Measurements from ENCODE around the gene ARMC3. TPM values are rescaled to one million over a fixed set of nuclear protein-coding genes. Genes with fewer than 3 reads are reported as not detected.
"Not testable (repeated sequence)": the region's sequence is repeated elsewhere in the genome, so short reads cannot be mapped to it uniquely, and the experiment has no call there.

Gene ARMC3
- total RNA-seq, 3 donors from 2014 or later, result 0.33 to 0.88 TPM; not detected in 1

GRCh38 chr10:23058366-23058765 lies 130.5 kb downstream of the ARMC3 start:
- intact Hi-C loops (cut with DNase I; ENCODE audit: low total_unique reads), result no loop called here
- Histone ChIP-seq H3K27ac (no peak overlapping the region), H3K27me3 (no peaks in the 10 kb centered on the region), H3K9me3 (no peaks in the 10 kb centered on the region), H3K36me3 (no peaks in the 10 kb centered on the region), H3K4me3 (no peak overlapping the region), H3K4me1 (no peaks in the 10 kb centered on the region)
- TF ChIP-seq POLR2AphosphoS5 (IDR thresholded peaks at IDR 0.05) (no peak), POLR2A (IDR thresholded peaks at IDR 0.05) (no peak)
- TF ChIP-seq, protein P1, sequence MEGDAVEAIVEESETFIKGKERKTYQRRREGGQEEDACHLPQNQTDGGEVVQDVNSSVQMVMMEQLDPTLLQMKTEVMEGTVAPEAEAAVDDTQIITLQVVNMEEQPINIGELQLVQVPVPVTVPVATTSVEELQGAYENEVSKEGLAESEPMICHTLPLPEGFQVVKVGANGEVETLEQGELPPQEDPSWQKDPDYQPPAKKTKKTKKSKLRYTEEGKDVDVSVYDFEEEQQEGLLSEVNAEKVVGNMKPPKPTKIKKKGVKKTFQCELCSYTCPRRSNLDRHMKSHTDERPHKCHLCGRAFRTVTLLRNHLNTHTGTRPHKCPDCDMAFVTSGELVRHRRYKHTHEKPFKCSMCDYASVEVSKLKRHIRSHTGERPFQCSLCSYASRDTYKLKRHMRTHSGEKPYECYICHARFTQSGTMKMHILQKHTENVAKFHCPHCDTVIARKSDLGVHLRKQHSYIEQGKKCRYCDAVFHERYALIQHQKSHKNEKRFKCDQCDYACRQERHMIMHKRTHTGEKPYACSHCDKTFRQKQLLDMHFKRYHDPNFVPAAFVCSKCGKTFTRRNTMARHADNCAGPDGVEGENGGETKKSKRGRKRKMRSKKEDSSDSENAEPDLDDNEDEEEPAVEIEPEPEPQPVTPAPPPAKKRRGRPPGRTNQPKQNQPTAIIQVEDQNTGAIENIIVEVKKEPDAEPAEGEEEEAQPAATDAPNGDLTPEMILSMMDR (IDR thresholded peaks at IDR 0.05), result no peak
- DNase-seq (ENCODE audit: low spot score in 2 of 2), result no peak

GRCh38 chr10:23060918-23061317 lies 133.1 kb downstream of the ARMC3 start:
- Histone ChIP-seq H3K27ac (no peak overlapping the region), H3K36me3 (no peaks in the 10 kb centered on the region), H3K4me3 (no peak overlapping the region), H3K4me1 (no peaks in the 10 kb centered on the region), H3K27me3 (no peaks in the 10 kb centered on the region), H3K9me3 (no peaks in the 10 kb centered on the region)
- DNase-seq (ENCODE audit: low spot score in 2 of 2), result no peak
- TF ChIP-seq POLR2AphosphoS5 (IDR thresholded peaks at IDR 0.05) (no peak), POLR2A (IDR thresholded peaks at IDR 0.05) (no peak)
- TF ChIP-seq, protein P1 (IDR thresholded peaks at IDR 0.05), result no peak
- intact Hi-C loops (cut with DNase I; ENCODE audit: low total_unique reads), result no loop called here

DNA sequence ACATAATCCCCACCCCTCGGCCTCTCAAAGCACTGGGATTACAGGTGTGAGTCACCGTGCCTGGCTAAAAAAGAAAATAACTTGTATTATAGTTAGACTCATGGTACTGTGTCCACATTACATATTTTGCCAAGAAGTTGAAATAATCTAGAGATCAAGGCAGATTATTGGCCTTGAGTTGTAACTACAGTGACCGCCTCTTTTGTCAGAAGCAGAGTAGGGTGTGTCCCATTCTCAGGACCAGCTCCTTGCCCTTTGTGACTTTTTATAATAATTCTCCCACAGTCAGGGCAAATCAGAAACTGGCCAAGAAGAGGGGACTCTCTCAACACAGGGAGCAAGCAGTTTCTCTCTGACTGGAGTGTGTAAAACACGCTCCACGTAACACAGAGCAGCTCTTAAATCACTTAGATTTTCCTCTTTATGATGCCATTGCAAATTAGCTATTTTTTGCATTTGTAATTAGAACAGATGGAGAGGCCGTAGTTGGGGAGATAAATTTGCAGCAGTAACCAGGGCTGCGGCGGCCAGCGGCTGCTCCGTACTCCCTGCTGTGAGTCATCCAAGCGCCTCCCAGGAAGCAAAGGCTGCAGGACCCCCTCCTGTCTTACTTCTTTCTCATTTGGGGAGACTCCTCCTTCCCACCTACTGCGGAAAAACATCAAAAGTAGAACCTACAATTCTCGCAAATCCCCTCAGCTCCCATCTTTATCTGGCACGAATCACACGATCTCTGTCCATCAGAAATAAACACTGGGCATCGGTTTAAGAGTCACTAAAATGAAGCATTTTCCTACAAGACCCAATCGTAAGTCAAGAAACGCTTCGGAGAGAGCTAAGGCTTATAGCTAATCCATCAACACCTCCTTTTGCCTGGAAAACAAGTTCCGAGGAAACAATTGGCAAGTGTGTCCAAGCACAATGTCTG lies 135.5 kb downstream of the ARMC3 start:
- H3K27me3 ChIP-seq, result no peaks in the 10 kb centered on the region
- DNase-seq (ENCODE audit: low spot score in 2 of 2), result no peak
- no peak overlapping the region for H3K27ac ChIP-seq
- intact Hi-C loops (cut with DNase I; ENCODE audit: low total_unique reads), result no loop called here
- H3K36me3 ChIP-seq, result no peaks in the 10 kb centered on the region
- TF ChIP-seq, protein P1 (IDR thresholded peaks at IDR 0.05), result no peak
- no peak for TF ChIP-seq POLR2A (IDR thresholded peaks at IDR 0.05)
- TF ChIP-seq POLR2AphosphoS5 (IDR thresholded peaks at IDR 0.05), result no peak
- H3K4me1 ChIP-seq, result no peaks in the 10 kb centered on the region
- no peak overlapping the region for H3K4me3 ChIP-seq
- H3K9me3 ChIP-seq, result no peaks in the 10 kb centered on the region

- TF ChIP-seq, protein P1 (IDR thresholded peaks at IDR 0.05), result no peak
- no peak for TF ChIP-seq POLR2A (IDR thresholded peaks at IDR 0.05)
- TF ChIP-seq POLR2AphosphoS5 (IDR thresholded peaks at IDR 0.05), result no peak
- no peaks in the 10 kb centered on the region for H3K36me3 ChIP-seq
- H3K27ac ChIP-seq, result no peak overlapping the region
- H3K4me3 ChIP-seq, result no peak overlapping the region
- no peaks in the 10 kb centered on the region for H3K4me1 ChIP-seq
- no peaks in the 10 kb centered on the region for H3K9me3 ChIP-seq
- intact Hi-C loops (cut with DNase I; ENCODE audit: low total_unique reads), result no loop called here
- no peak for DNase-seq (ENCODE audit: low spot score in 2 of 2)
- no peaks in the 10 kb centered on the region for H3K27me3 ChIP-seq
Observed at GRCh38 chr10:23063973-23064812, 136.3 kb downstream of the ARMC3 start.

DNA sequence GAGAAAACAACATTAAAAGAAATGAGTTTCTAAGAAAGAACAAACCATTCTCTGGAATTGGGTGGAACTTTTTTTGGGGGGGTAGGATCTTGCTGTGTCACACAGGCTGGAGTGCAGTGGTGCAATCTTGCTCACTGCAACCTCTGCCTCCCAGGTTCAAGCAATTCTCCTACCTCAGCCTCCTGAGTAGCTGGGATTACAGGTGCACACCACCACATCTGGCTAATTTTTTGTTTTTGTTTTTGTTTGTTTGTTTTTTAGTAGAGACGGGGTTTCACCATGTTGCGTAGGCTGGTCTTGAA lies 136.9 kb downstream of the ARMC3 start:
- H3K4me3 ChIP-seq; H3K9me3 ChIP-seq; H3K4me1 ChIP-seq; H3K36me3 ChIP-seq; H3K27ac ChIP-seq; H3K27me3 ChIP-seq; DNase-seq (ENCODE audit: low spot score in 2 of 2); intact Hi-C loops (cut with DNase I; ENCODE audit: low total_unique reads): not testable (repeated sequence)

Measured in breast epithelium (tissue), 4 donors.